Panc1 (cell line): Measurements from ENCODE around the gene IL1RAPL1. TPM values are rescaled to one million over a fixed set of nuclear protein-coding genes. Genes with fewer than 3 reads are reported as not detected.

ENCODE experiments used
- ATAC-seq: fragments of 200-7000 bp; cut with Tn5 transposase; 2 replicates; pipeline ENCODE4 v1.9.1; 2020; ENCODE audit warnings: mild to moderate bottlenecking, moderate library complexity
- BruUV-seq: library from RNA; stranded (reverse); fragments of 400-500 nt; replicated peaks from 2 replicates; lab custom pipeline; 2021; lab: Mats Ljungman, UMichigan
- CTCF ChIA-PET: fragments of 300-600 bp; sonication (Branson Sonifier 250); formaldehyde crosslinking; loops from one replicate; lab custom pipeline; 2022; ENCODE audit warnings: antibody characterized with exemption; lab: Charles Lee
- POLR2A ChIA-PET: fragments of 300-600 bp; sonication (Branson Sonifier 250); formaldehyde crosslinking; loops from one replicate; lab custom pipeline; 2022; ENCODE audit warnings: antibody characterized with exemption; lab: Charles Lee
- DNase-seq: peaks from one replicate; pipeline ENCODE4 v3.0.0-alpha.2; 2010; ENCODE audit warnings: low read depth, low spot score
- H3K27ac ChIP-seq: 2 replicates; pipeline ENCODE4 v1.5.1; 2011; ENCODE audit warnings: mild to moderate bottlenecking, low read length, inconsistent platforms
- H3K27me3 ChIP-seq: fragments of 200-500 bp; sonication (Bioruptor generic); 2 replicates; pipeline ENCODE4 v1.6.0; 2014; ENCODE audit warnings: low read length, inconsistent platforms; ENCODE audit not compliant: control insufficient read depth, insufficient read depth
- H3K36me3 ChIP-seq: fragments of 200-500 bp; sonication (Bioruptor generic); 2 replicates; pipeline ENCODE4 v1.5.1; 2014; ENCODE audit warnings: inconsistent platforms, mild to moderate bottlenecking, low read length, moderate library complexity; ENCODE audit not compliant: control insufficient read depth, insufficient read depth
- H3K4me1 ChIP-seq: 2 replicates; pipeline ENCODE4 v1.5.1; 2011; ENCODE audit warnings: inconsistent platforms, mild to moderate bottlenecking, low read length, moderate library complexity; ENCODE audit not compliant: control insufficient read depth, insufficient read depth
- H3K4me3 ChIP-seq, 2 experiments: 2 replicates each; pipeline ENCODE4 v1.5.1; 2011 to 2012; ENCODE audit warnings: low read depth in 2 of 2, low read length in 2 of 2, mild to moderate bottlenecking in 2 of 2, inconsistent platforms in 1 of 2, moderate library complexity in 1 of 2
- H3K9me3 ChIP-seq: fragments of 200-500 bp; sonication (Bioruptor generic); 2 replicates; pipeline ENCODE4 v1.5.1; 2014; ENCODE audit warnings: low read depth, mild to moderate bottlenecking, inconsistent platforms, low read length, moderate library complexity; ENCODE audit not compliant: control insufficient read depth, insufficient read depth
- POLR2AphosphoS5 ChIP-seq: IDR thresholded peaks from 2 replicates; pipeline ENCODE4 v1.6.1; 2012; ENCODE audit warnings: mild to moderate bottlenecking, low read depth, low read length, moderate library complexity
- REST ChIP-seq, 2 experiments: IDR thresholded peaks; 2 replicates each; pipeline ENCODE4 v1.6.1; 2011 to 2012; ENCODE audit warnings: low read depth in 2 of 2, control low read depth in 1 of 2, low read length in 1 of 2, mild to moderate bottlenecking in 1 of 2, moderate library complexity in 1 of 2; ENCODE audit not compliant: insufficient read depth in 1 of 2
- SIN3A ChIP-seq: IDR thresholded peaks from 2 replicates; pipeline ENCODE4 v1.6.1; 2012; ENCODE audit warnings: low read depth, mild to moderate bottlenecking, low read length, moderate library complexity, borderline replicate concordance; ENCODE audit not compliant: insufficient read depth
- TCF7L2 ChIP-seq: IDR thresholded peaks from 2 replicates; pipeline ENCODE4 v1.6.1; 2011; ENCODE audit warnings: mild to moderate bottlenecking, low read depth, low read length, inconsistent platforms
- in situ Hi-C: cut with HindIII; loops from 2 replicates; pipeline ENCODE4 v1.10.0; 2016; ENCODE audit warnings: low sequenced_read_pairs, low pct_unique_long_range_greater_than_20kb
- intact Hi-C: fragments of 100-400 bp; cut with micrococcal nuclease; formaldehyde crosslinking; loops from one replicate; pipeline ENCODE4 v1.10.0; 2022; ENCODE audit not compliant: unreplicated experiment
- total RNA-seq: library from RNA; stranded (reverse); gene quantifications from one replicate; pipeline ENCODE4 v1.2.1, GENCODE V29; 2021; ENCODE audit not compliant: unreplicated experiment
- TF ChIP-seq, protein P1 (sequence below): fragments of 450-650 bp; IDR thresholded peaks from 2 replicates; pipeline ENCODE4 v1.5.1; 2017; ENCODE audit warnings: mild to moderate bottlenecking

Gene IL1RAPL1
- total RNA-seq, 1 experiment from 2014 or later = 0.59 TPM

- Histone ChIP-seq H3K27me3 (no peaks in the 10 kb centered on the region), H3K4me1 (no peaks in the 10 kb centered on the region), H3K4me3 (no peak overlapping the region), H3K27ac (no peak overlapping the region), H3K36me3 (no peaks in the 10 kb centered on the region), H3K9me3 (no peaks in the 10 kb centered on the region)
- in situ Hi-C loops = no loop called here
- ChIA-PET POLR2A (no interaction called here), CTCF (no interaction called here)
- intact Hi-C loops = no loop called here
- DNase-seq (no peak), ATAC-seq (no peak)
- no peak for TF ChIP-seq SIN3A
- TF ChIP-seq TCF7L2 = no peak
- TF ChIP-seq, protein P1, sequence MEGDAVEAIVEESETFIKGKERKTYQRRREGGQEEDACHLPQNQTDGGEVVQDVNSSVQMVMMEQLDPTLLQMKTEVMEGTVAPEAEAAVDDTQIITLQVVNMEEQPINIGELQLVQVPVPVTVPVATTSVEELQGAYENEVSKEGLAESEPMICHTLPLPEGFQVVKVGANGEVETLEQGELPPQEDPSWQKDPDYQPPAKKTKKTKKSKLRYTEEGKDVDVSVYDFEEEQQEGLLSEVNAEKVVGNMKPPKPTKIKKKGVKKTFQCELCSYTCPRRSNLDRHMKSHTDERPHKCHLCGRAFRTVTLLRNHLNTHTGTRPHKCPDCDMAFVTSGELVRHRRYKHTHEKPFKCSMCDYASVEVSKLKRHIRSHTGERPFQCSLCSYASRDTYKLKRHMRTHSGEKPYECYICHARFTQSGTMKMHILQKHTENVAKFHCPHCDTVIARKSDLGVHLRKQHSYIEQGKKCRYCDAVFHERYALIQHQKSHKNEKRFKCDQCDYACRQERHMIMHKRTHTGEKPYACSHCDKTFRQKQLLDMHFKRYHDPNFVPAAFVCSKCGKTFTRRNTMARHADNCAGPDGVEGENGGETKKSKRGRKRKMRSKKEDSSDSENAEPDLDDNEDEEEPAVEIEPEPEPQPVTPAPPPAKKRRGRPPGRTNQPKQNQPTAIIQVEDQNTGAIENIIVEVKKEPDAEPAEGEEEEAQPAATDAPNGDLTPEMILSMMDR = no peak
- no peak for TF ChIP-seq POLR2AphosphoS5
- no peak for TF ChIP-seq REST (IDR thresholded peaks at IDR 0.05; ENCODE audit: insufficient read depth in 1 of 2, low read depth in 2 of 2, low read length in 1 of 2)
- BruUV-seq = no TSS peak
Measured at GRCh38 chrX:29187264-29187663, 600.0 kb downstream of the IL1RAPL1 start.

GRCh38 chrX:29196501-29196900 lies 609.3 kb downstream of the IL1RAPL1 start:
- DNase-seq (no peak), ATAC-seq (no peak)
- no TSS peak for BruUV-seq
- Histone ChIP-seq H3K27me3 (no peaks in the 10 kb centered on the region), H3K36me3 (no peaks in the 10 kb centered on the region), H3K9me3 (no peaks in the 10 kb centered on the region), H3K27ac (no peak overlapping the region), H3K4me1 (no peaks in the 10 kb centered on the region), H3K4me3 (no peak overlapping the region)
- in situ Hi-C loops (no loop called here), intact Hi-C loops (no loop called here)
- CTCF ChIA-PET = no interaction called here
- POLR2A ChIA-PET = no interaction called here
- no peak for TF ChIP-seq SIN3A
- no peak for TF ChIP-seq TCF7L2

DNA sequence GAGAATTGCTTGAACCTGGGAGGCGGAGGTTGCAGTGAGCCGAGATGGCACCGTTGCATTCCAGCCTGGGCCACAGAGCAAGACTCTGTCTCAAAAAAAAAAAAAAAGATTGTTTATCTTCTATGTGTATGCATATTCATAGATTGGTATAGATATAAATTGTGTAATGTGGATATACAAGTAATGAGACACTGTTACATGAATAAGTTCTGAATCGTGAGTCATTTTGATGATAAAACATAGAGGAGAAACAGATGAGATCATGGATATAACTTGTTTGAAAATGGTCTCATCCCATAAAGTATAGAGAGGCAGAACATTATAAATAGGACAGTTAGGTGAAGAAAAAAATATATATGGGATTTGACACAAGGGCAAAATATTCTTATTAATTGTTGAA lies 628.0 kb downstream of the IL1RAPL1 start:
- Histone ChIP-seq H3K9me3 (no peaks in the 10 kb centered on the region), H3K27ac (no peak overlapping the region), H3K4me3 (no peak overlapping the region), H3K27me3 (no peaks in the 10 kb centered on the region), H3K4me1 (no peaks in the 10 kb centered on the region), H3K36me3 (no peaks in the 10 kb centered on the region)
- DNase-seq (no peak), ATAC-seq (no peak)
- TF ChIP-seq, protein P1 = no peak
- no peak for TF ChIP-seq TCF7L2
- TF ChIP-seq SIN3A = no peak
- no peak for TF ChIP-seq REST (IDR thresholded peaks at IDR 0.05; ENCODE audit: insufficient read depth in 1 of 2, low read depth in 2 of 2, low read length in 1 of 2)
- CTCF ChIA-PET = no interaction called here
- POLR2A ChIA-PET = no interaction called here
- intact Hi-C loops = no loop called here
- no TSS peak for BruUV-seq
- in situ Hi-C loops = no loop called here
